Vagina (tissue), 2 donors: Measurements from ENCODE around the gene TOX2. TPM values are rescaled to one million over a fixed set of nuclear protein-coding genes. Genes with fewer than 3 reads are reported as not detected.

Experiments
- DNase-seq, 2 donors: peaks; one replicate each; pipeline ENCODE4 v3.0.0-alpha.2; 2017; ENCODE audit errors: extremely low spot score in 2 of 2
- H3K27ac ChIP-seq: fragments of 200-600 bp; sonication (generic); one replicate; pipeline ENCODE4 v1.5.1; 2019
- H3K27me3 ChIP-seq: fragments of 200-600 bp; sonication (generic); one replicate; pipeline ENCODE4 v1.5.1; 2019
- H3K36me3 ChIP-seq, 2 donors: fragments of 200-600 bp; sonication (generic); one replicate each; pipeline ENCODE4 v1.5.1; 2017 to 2019
- H3K4me1 ChIP-seq: fragments of 200-600 bp; sonication (generic); one replicate; pipeline ENCODE4 v1.5.1; 2019
- H3K4me3 ChIP-seq, 2 donors: fragments of 200-600 bp; sonication (generic); 1 replicate in 1 of 2; 2 replicates in 1 of 2; pipeline ENCODE4 v1.5.1; 2016 to 2019
- H3K9me3 ChIP-seq: fragments of 200-600 bp; sonication (generic); one replicate; pipeline ENCODE4 v1.5.1; 2019
- POLR2A ChIP-seq, 2 donors: fragments of 450-650 bp; IDR thresholded peaks; one replicate each; pipeline ENCODE4 v1.6.1; 2017; ENCODE audit warnings: antibody characterized with exemption in 2 of 2, mild to moderate bottlenecking in 2 of 2, moderate library complexity in 2 of 2
- POLR2AphosphoS5 ChIP-seq, 2 donors: sonication (generic); formaldehyde crosslinking; IDR thresholded peaks; one replicate each; pipeline ENCODE4 v1.9.0; 2017; ENCODE audit warnings: antibody characterized with exemption in 2 of 2, mild to moderate bottlenecking in 2 of 2, low read depth in 1 of 2; ENCODE audit not compliant: insufficient read depth in 1 of 2
- intact Hi-C: fragments of 100-400 bp; cut with DNase I; formaldehyde crosslinking; loops from one replicate; pipeline ENCODE4 v1.15.1; 2023
- total RNA-seq: library from RNA; depleted of rRNA; stranded (reverse); fragments of >200 nt; gene quantifications from one replicate; pipeline ENCODE4 v1.2.3, GENCODE V29; 2016
- TF ChIP-seq, protein P1 (sequence below), 3 experiments: fragments of 450-650 bp in 2 of 3; fragments of 200-600 bp in 1 of 3; sonication (generic) in 1 of 3; IDR thresholded peaks; one replicate each; pipeline ENCODE4 v1.5.1; 2017 to 2019; ENCODE audit warnings: antibody characterized with exemption in 3 of 3, mild to moderate bottlenecking in 2 of 3, moderate library complexity in 2 of 3

The TOX2 gene
- total RNA-seq, 1 donor from 2014 or later, result 5.2 TPM

DNA sequence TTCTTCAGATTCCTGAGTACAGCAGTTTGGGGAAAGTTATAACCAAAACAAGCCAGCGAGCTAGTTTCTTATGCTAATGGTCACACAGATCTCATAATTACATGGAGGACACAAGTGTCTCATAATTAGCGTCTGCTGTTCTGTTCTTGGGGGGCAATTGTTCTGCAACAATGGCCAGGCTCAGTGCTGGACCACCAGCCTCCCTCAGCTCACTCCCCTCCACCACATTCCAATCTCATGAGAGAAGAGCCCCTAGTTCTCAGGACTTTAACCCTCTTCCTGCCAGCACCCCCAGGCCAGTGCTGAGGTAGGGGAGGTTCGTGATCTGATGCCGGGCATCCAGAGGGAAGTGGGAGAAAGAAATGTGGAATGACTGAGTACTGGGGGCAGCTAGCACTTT, 20.2 kb upstream of the TOX2 start:
- intact Hi-C loops, result no loop called here
- no peaks in the 10 kb centered on the region for H3K36me3 ChIP-seq
- no peak overlapping the region for H3K4me3 ChIP-seq
- TF ChIP-seq, protein P1, sequence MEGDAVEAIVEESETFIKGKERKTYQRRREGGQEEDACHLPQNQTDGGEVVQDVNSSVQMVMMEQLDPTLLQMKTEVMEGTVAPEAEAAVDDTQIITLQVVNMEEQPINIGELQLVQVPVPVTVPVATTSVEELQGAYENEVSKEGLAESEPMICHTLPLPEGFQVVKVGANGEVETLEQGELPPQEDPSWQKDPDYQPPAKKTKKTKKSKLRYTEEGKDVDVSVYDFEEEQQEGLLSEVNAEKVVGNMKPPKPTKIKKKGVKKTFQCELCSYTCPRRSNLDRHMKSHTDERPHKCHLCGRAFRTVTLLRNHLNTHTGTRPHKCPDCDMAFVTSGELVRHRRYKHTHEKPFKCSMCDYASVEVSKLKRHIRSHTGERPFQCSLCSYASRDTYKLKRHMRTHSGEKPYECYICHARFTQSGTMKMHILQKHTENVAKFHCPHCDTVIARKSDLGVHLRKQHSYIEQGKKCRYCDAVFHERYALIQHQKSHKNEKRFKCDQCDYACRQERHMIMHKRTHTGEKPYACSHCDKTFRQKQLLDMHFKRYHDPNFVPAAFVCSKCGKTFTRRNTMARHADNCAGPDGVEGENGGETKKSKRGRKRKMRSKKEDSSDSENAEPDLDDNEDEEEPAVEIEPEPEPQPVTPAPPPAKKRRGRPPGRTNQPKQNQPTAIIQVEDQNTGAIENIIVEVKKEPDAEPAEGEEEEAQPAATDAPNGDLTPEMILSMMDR (IDR thresholded peaks at IDR 0.05), result no peak
- TF ChIP-seq POLR2AphosphoS5 (IDR thresholded peaks at IDR 0.05; ENCODE audit: insufficient read depth in 1 of 2, low read depth in 1 of 2), result no peak
- TF ChIP-seq POLR2A (IDR thresholded peaks at IDR 0.05), result no peak
- DNase-seq, result no peak
- H3K27ac ChIP-seq, result no peak overlapping the region
- H3K9me3 ChIP-seq, result no peaks in the 10 kb centered on the region
- peaks cover 4% of the 10 kb centered on the region for H3K4me1 ChIP-seq
- no peaks in the 10 kb centered on the region for H3K27me3 ChIP-seq

DNA sequence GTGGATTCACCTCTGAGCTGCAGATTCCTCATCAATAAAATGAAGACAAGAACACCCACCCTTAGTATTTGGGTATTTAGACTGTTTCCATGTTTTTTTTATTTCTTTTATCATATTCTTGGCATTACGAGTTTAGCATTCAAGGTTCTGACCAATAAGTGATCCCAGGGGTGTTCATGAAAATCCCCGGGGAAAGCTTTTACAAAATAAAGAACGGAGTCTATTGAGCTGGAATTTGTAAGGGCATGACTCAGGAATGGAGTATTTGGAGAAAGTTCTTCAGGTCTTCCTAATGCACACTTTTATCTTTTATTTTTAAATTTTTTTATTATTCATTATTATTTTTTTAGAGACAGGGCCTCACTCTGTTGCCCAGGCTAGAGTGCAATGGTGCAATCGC, 19.4 kb upstream of the TOX2 start:
- H3K36me3 ChIP-seq, result no peaks in the 10 kb centered on the region
- H3K9me3 ChIP-seq, result no peaks in the 10 kb centered on the region
- no peaks in the 10 kb centered on the region for H3K27me3 ChIP-seq
- intact Hi-C loops, result no loop called here
- H3K27ac ChIP-seq, result no peak overlapping the region
- TF ChIP-seq, protein P1 (IDR thresholded peaks at IDR 0.05), result no peak
- TF ChIP-seq POLR2AphosphoS5 (IDR thresholded peaks at IDR 0.05; ENCODE audit: insufficient read depth in 1 of 2, low read depth in 1 of 2) (no peak), POLR2A (IDR thresholded peaks at IDR 0.05) (no peak)
- H3K4me1 ChIP-seq, result peaks cover 8% of the 10 kb centered on the region
- DNase-seq, result no peak
- no peak overlapping the region for H3K4me3 ChIP-seq

DNA sequence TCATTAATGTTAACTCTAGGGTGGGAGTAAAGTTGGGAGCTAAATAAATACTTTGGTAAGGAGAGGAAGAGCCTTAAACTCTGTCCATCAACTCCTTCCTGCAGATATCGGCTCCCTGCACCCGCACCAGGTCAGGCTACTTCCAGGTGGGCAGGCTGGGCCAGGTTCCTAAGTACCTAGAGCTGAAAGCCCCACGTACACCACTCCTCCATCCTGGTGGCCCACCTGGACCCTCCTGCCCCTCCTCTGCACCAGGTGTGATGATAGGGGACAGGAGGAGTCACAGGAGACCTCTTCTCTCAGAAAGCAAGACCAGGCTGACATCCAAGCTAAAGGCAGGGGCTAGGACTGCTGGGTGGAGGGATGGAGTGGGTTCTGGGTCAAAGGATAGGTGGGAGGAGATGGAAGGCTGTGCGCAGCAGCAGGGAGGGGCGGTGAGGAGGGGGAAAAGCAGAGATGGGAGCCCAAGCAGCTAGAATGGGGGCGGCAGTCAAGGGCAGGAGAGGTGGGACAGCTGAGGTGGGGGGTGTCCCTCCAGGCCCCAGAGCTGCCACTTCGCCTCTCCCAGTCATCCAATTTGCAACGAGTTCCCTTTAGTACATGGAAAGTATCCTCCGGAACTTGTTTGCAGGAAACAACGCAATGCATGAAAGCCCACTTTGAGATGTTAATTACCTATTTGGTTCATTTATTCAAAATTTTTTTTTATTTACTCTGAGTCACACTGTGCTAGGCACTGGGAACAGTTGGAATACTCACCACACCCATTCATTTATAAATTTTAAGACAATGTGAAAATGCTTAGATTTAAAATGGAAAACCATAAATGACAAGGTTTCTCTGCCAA, 15.2 kb upstream of the TOX2 start:
- DNase-seq, result no peak
- no peak for TF ChIP-seq POLR2A (IDR thresholded peaks at IDR 0.05)
- TF ChIP-seq POLR2AphosphoS5 (IDR thresholded peaks at IDR 0.05; ENCODE audit: insufficient read depth in 1 of 2, low read depth in 1 of 2), result peak in 1 of 2 donors; percentile 16
- TF ChIP-seq, protein P1 (IDR thresholded peaks at IDR 0.05), result no peak
- intact Hi-C loops, result no loop called here
- Histone ChIP-seq H3K27me3 (no peaks in the 10 kb centered on the region), H3K4me1 (peaks cover 15% of the 10 kb centered on the region), H3K4me3 (no peak overlapping the region), H3K27ac (no peak overlapping the region), H3K36me3 (no peaks in the 10 kb centered on the region), H3K9me3 (no peaks in the 10 kb centered on the region)

DNA sequence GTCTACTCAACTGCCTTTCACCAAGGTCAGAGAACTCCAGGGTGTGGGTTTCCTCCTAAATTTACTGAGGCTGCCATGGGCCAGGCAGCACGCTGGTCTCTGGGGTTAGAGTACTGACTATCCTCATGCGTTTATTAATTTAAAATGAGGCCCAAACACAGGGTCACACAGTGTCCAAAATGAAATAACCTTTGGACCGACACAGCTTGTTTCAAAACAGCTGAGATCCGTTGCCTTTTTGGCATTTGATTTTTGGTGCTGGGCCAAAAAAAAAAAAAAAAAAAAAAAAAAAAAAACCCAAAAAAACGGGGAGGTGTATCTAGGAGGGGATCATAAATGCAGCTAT, 14.6 kb upstream of the TOX2 start:
- TF ChIP-seq, protein P1 (IDR thresholded peaks at IDR 0.05), result no peak
- no peak for TF ChIP-seq POLR2AphosphoS5 (IDR thresholded peaks at IDR 0.05; ENCODE audit: insufficient read depth in 1 of 2, low read depth in 1 of 2)
- TF ChIP-seq POLR2A (IDR thresholded peaks at IDR 0.05), result no peak
- H3K27me3 ChIP-seq, result no peaks in the 10 kb centered on the region
- no peak overlapping the region for H3K4me3 ChIP-seq
- H3K9me3 ChIP-seq, result no peaks in the 10 kb centered on the region
- DNase-seq, result no peak
- H3K36me3 ChIP-seq, result no peaks in the 10 kb centered on the region
- peaks cover 15% of the 10 kb centered on the region for H3K4me1 ChIP-seq
- no peak overlapping the region for H3K27ac ChIP-seq
- intact Hi-C loops, result no loop called here

DNA sequence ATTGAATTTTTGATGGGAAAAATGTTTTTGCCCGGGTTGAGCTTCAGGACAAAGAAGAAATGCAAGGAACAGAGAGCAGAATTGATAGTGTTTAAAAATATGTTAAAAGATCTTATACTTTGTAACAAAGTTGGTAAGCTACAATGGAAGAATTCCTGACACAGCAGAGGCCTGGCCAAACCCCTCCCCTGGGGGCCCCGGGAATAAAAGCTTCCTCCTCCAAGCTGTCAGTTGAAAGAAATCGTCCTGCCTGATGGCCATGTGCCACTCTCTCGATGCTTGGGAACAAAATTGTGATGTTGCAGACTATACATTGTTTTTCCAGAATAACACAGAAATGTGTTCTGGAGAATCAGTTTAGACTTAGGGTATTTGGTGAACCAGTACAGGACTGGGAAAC, 14.2 kb upstream of the TOX2 start:
- intact Hi-C loops, result no loop called here
- no peak for DNase-seq
- Histone ChIP-seq H3K27me3 (no peaks in the 10 kb centered on the region), H3K36me3 (no peaks in the 10 kb centered on the region), H3K9me3 (no peaks in the 10 kb centered on the region), H3K4me1 (peaks cover 15% of the 10 kb centered on the region), H3K4me3 (no peak overlapping the region), H3K27ac (no peak overlapping the region)
- TF ChIP-seq, protein P1 (IDR thresholded peaks at IDR 0.05), result no peak
- no peak for TF ChIP-seq POLR2AphosphoS5 (IDR thresholded peaks at IDR 0.05; ENCODE audit: insufficient read depth in 1 of 2, low read depth in 1 of 2)
